ENCODE results near the gene RSU1. TPM values are rescaled to one million over a fixed set of nuclear protein-coding genes. Genes with fewer than 3 reads are reported as not detected.

Gene RSU1
- total RNA-seq, 1 donor from 2014 or later, result 77.8 TPM

GRCh38 chr10:16770670-16771069 is 46.6 kb downstream of the RSU1 start:
- Histone ChIP-seq H3K36me3 (no peaks in the 10 kb centered on the region), H3K27ac (no peak overlapping the region), H3K27me3 (no peaks in the 10 kb centered on the region), H3K4me1 (no peaks in the 10 kb centered on the region), H3K9me3 (no peaks in the 10 kb centered on the region), H3K4me3 (no peak overlapping the region)
- DNase-seq, result no peak
- intact Hi-C loops (cut with DNase I), result no loop called here
- ATAC-seq, result peak; percentile 72
- no peak for TF ChIP-seq CTCF (IDR thresholded peaks at IDR 0.05)

DNA sequence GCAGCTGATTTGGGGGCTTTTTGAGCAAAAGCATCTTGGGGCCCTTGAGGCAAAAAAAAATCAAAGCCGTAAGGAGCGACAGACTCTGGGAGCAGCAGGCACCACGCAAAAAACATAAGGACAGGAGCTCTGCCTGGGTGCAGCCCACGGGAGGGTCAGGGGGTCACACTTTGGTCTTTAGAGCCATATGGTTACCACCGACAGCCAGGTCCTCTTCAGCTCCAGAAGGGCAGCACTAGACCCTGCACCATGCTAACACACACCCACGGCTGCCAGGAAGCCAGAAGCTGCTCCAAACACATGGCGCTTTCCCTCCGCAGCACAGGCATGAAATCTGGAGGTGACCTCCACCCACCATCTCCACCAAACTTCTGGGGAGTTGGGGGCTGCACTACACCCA is 47.1 kb downstream of the RSU1 start:
- Histone ChIP-seq H3K4me3 (no peak overlapping the region), H3K27me3 (no peaks in the 10 kb centered on the region), H3K27ac (no peak overlapping the region), H3K36me3 (no peaks in the 10 kb centered on the region), H3K4me1 (no peaks in the 10 kb centered on the region), H3K9me3 (no peaks in the 10 kb centered on the region)
- no peak for ATAC-seq
- intact Hi-C loops (cut with DNase I), result no loop called here
- no peak for DNase-seq
- no peak for TF ChIP-seq CTCF (IDR thresholded peaks at IDR 0.05)

DNA sequence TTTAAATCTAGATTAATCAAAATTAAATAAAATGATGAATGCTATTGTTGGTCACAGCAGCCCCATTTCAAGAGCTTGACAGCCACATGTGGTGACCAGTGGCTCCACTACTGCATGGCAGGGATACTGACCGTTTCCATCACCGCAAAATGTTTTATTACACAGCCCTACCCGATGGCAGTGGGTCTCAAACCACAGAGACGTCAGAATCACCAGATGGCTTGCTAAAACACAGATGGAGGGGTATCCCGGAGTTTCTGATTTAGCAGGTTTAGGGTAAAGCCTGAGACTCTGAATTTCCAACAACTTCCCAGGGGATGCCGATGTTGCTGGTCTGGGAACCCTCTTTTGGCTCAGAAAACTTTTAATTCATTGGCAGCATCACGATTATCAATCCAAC is 47.9 kb downstream of the RSU1 start:
- Histone ChIP-seq H3K27ac (no peak overlapping the region), H3K4me3 (no peak overlapping the region), H3K4me1 (no peaks in the 10 kb centered on the region), H3K9me3 (no peaks in the 10 kb centered on the region), H3K27me3 (no peaks in the 10 kb centered on the region), H3K36me3 (no peaks in the 10 kb centered on the region)
- no peak for TF ChIP-seq CTCF (IDR thresholded peaks at IDR 0.05)
- no peak for DNase-seq
- no peak for ATAC-seq
- intact Hi-C loops (cut with DNase I), result no loop called here

GRCh38 chr10:16768702-16769101 is 48.5 kb downstream of the RSU1 start:
- intact Hi-C loops (cut with DNase I), result no loop called here
- no peak for DNase-seq
- ATAC-seq, result no peak
- H3K27ac ChIP-seq, result no peak overlapping the region
- no peaks in the 10 kb centered on the region for H3K4me1 ChIP-seq
- no peak for TF ChIP-seq CTCF (IDR thresholded peaks at IDR 0.05)
- H3K4me3 ChIP-seq, result no peak overlapping the region
- no peaks in the 10 kb centered on the region for H3K9me3 ChIP-seq
- H3K36me3 ChIP-seq, result no peaks in the 10 kb centered on the region
- no peaks in the 10 kb centered on the region for H3K27me3 ChIP-seq

DNA sequence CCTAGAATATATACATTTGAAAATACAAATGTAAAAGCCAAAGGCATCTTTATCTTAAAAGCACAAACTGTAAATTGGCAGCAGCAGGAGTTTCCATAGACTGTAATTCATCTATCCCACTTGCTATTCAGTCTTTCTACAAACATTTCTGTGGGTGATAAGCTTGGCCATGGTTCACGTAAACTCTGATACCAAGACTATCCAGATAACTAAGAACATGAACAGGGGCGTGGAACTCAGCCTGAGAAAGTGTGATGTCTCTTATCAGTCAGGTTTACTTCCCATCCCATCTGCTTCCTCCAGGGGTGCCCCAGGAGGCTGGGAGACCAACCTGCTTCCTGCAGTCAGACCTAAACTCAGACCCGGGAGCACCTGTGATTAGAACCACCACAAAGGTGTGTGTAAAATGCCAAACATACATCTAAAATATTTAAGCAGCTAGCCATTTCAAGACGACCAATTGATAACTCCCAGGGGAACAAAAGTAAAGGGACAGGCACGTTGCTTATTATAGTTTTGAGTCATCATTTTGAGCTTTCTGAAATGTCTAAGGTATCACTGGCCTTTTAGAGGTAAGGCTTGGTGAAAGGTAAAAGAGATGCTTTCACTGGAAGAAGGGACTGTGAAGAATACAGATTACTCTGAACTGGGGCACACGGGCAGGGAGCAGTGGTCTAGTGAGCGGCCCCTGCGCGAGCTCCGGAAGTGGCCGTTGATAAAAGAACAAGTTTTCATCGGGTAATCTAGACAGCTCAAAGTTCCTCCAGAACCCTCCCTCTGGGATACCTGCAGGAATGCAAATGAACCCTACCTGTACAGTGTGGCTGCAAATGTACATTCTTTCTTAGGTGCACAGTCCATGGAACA is 51.5 kb downstream of the RSU1 start:
- TF ChIP-seq CTCF (IDR thresholded peaks at IDR 0.05), result no peak
- no peaks in the 10 kb centered on the region for H3K27me3 ChIP-seq
- intact Hi-C loops (cut with DNase I), result no loop called here
- no peak overlapping the region for H3K4me3 ChIP-seq
- no peaks in the 10 kb centered on the region for H3K4me1 ChIP-seq
- H3K9me3 ChIP-seq, result no peaks in the 10 kb centered on the region
- DNase-seq, result no peak
- H3K27ac ChIP-seq, result no peak overlapping the region
- ATAC-seq, result no peak
- H3K36me3 ChIP-seq, result peaks cover 11% of the 10 kb centered on the region

All from upper lobe of right lung (tissue), 1 donor.